HepG2 (cell line): ENCODE results near the gene TYMP. TPM values are rescaled to one million over a fixed set of nuclear protein-coding genes. Genes with fewer than 3 reads are reported as not detected.

Source experiments
- ATF1 ChIP-seq: IDR thresholded peaks from 2 replicates; pipeline ENCODE4 v1.6.1; 2016; ENCODE audit warnings: mild to moderate bottlenecking, control low read depth
- BRCA1 ChIP-seq: sonication (generic); formaldehyde crosslinking; IDR thresholded peaks from 2 replicates; pipeline ENCODE4 v1.4.0; 2020; ENCODE audit warnings: missing genetic modification reagents
- ERF ChIP-seq: IDR thresholded peaks from 2 replicates; pipeline ENCODE4 v1.6.1; 2018; ENCODE audit warnings: missing biosample characterization, missing genetic modification reagents
- GZF1 ChIP-seq: sonication (generic); formaldehyde crosslinking; IDR thresholded peaks from 2 replicates; pipeline ENCODE4 v1.5.1; 2020; ENCODE audit warnings: mild to moderate bottlenecking, missing genetic modification reagents
- HDAC2 ChIP-seq: sonication (generic); formaldehyde crosslinking; IDR thresholded peaks from 2 replicates; pipeline ENCODE4 v1.4.0; 2020; ENCODE audit warnings: missing genetic modification reagents
- HNRNPUL1 ChIP-seq: fragments of 200-400 bp; formaldehyde crosslinking; IDR thresholded peaks from 2 replicates; pipeline ENCODE4 v1.6.1; 2017; ENCODE audit warnings: low read depth, mild to moderate bottlenecking, low read length, moderate library complexity
- MATR3 ChIP-seq: sonication (generic); formaldehyde crosslinking; IDR thresholded peaks from 2 replicates; pipeline ENCODE4 v1.4.0; 2020; ENCODE audit warnings: missing genetic modification reagents
- POLR2G ChIP-seq: fragments of 200-400 bp; formaldehyde crosslinking; IDR thresholded peaks from 2 replicates; pipeline ENCODE4 v1.6.1; 2018; ENCODE audit warnings: mild to moderate bottlenecking, low read depth, low read length, moderate library complexity
- RAD21 ChIP-seq: fragments of 450-650 bp; formaldehyde crosslinking; IDR thresholded peaks from 2 replicates; pipeline ENCODE4 v1.5.0; 2020; ENCODE audit warnings: mild to moderate bottlenecking
- SP140L ChIP-seq: sonication (generic); formaldehyde crosslinking; IDR thresholded peaks from 2 replicates; pipeline ENCODE4 v1.4.0; 2020; ENCODE audit warnings: missing genetic modification reagents, borderline replicate concordance
- SP5 ChIP-seq: IDR thresholded peaks from 2 replicates; pipeline ENCODE4 v1.6.1; 2016; ENCODE audit warnings: low read depth, borderline replicate concordance
- SSRP1 ChIP-seq: IDR thresholded peaks from 2 replicates; pipeline ENCODE4 v1.6.1; 2016; ENCODE audit warnings: control low read depth
- ZMAT3 ChIP-seq: sonication (generic); formaldehyde crosslinking; conservative IDR thresholded peaks from 2 replicates; pipeline ENCODE4 v1.7.0; 2021; ENCODE audit warnings: missing genetic modification reagents
- ZNF20 ChIP-seq: sonication (generic); formaldehyde crosslinking; IDR thresholded peaks from 2 replicates; pipeline ENCODE4 v1.4.0; 2020; ENCODE audit warnings: mild to moderate bottlenecking, moderate library complexity, missing genetic modification reagents
- ZNF225 ChIP-seq: sonication (generic); formaldehyde crosslinking; IDR thresholded peaks from 2 replicates; pipeline ENCODE4 v1.4.0; 2020; ENCODE audit warnings: mild to moderate bottlenecking, missing genetic modification reagents
- ZNF24 ChIP-seq: fragments of 450-650 bp; IDR thresholded peaks from 2 replicates; pipeline ENCODE4 v1.6.1; 2017; ENCODE audit warnings: antibody characterized with exemption, mild to moderate bottlenecking
- ZNF296 ChIP-seq: sonication (generic); formaldehyde crosslinking; conservative IDR thresholded peaks from 2 replicates; pipeline ENCODE4 v1.5.0; 2020; ENCODE audit warnings: mild to moderate bottlenecking, missing genetic modification reagents
- ZNF44 ChIP-seq: sonication (generic); formaldehyde crosslinking; IDR thresholded peaks from 2 replicates; pipeline ENCODE4 v1.5.1; 2020; ENCODE audit warnings: mild to moderate bottlenecking, missing genetic modification reagents
- ZNF441 ChIP-seq: sonication (generic); formaldehyde crosslinking; IDR thresholded peaks from 2 replicates; pipeline ENCODE4 v1.7.0; 2021; ENCODE audit warnings: missing genetic modification reagents, borderline replicate concordance
- ZNF501 ChIP-seq: sonication (generic); formaldehyde crosslinking; IDR thresholded peaks from 2 replicates; pipeline ENCODE4 v1.5.1; 2020; ENCODE audit warnings: mild to moderate bottlenecking, moderate library complexity, missing genetic modification reagents
- ZNF850 ChIP-seq: sonication (generic); formaldehyde crosslinking; conservative IDR thresholded peaks from 2 replicates; pipeline ENCODE4 v1.9.0; 2021; ENCODE audit warnings: mild to moderate bottlenecking, missing genetic modification reagents
- ZNF891 ChIP-seq: sonication (generic); formaldehyde crosslinking; IDR thresholded peaks from 2 replicates; pipeline ENCODE4 v1.5.0; 2020; ENCODE audit warnings: mild to moderate bottlenecking, missing genetic modification reagents
- ZSCAN20 ChIP-seq: sonication (generic); formaldehyde crosslinking; IDR thresholded peaks from 2 replicates; pipeline ENCODE4 v1.4.0; 2020; ENCODE audit warnings: missing genetic modification reagents, mild to moderate bottlenecking, borderline replicate concordance
- ZSCAN22 ChIP-seq: sonication (generic); formaldehyde crosslinking; IDR thresholded peaks from 2 replicates; pipeline ENCODE4 v1.4.0; 2020; ENCODE audit warnings: mild to moderate bottlenecking, missing genetic modification reagents
- polyA plus RNA-seq, 8 experiments: library from polyadenylated mRNA; depleted of rRNA in 3 of 8; stranded (reverse) in 7 of 8; unstranded in 1 of 8; fragments of >200 nt; fragmentation: Illumina TruSeq in 4 of 8; extraction: Trizol in 4 of 8; gene quantifications; 2 replicates each; pipeline versions ENCODE4 v1.2.1 to v1.2.3, GENCODE V29; 2011 to 2016; ENCODE audit warnings: low read depth in 4 of 8, missing spikeins in 1 of 8, mixed read lengths in 1 of 8; ENCODE audit not compliant: insufficient read depth in 1 of 8
- total RNA-seq, 5 experiments: library from RNA; depleted of rRNA; stranded (reverse); fragments of >200 nt; fragmentation: Illumina TruSeq; extraction: Trizol; gene quantifications; 2 replicates each; pipeline ENCODE4 v1.2.3, GENCODE V29; 2016; ENCODE audit warnings: low read depth in 1 of 5
- TF ChIP-seq, protein P1 (sequence below): sonication (generic); formaldehyde crosslinking; IDR thresholded peaks from 2 replicates; pipeline ENCODE4 v1.5.1; 2020; ENCODE audit warnings: missing genetic modification reagents, mild to moderate bottlenecking, borderline replicate concordance
- TF ChIP-seq, protein P2 (sequence below): sonication (generic); formaldehyde crosslinking; IDR thresholded peaks from 2 replicates; pipeline ENCODE4 v1.4.0; 2020; ENCODE audit warnings: mild to moderate bottlenecking, missing genetic modification reagents
- TF ChIP-seq, protein P3 (sequence below): sonication (generic); formaldehyde crosslinking; IDR thresholded peaks from 2 replicates; pipeline ENCODE4 v1.8.0; 2022; ENCODE audit warnings: mild to moderate bottlenecking, missing genetic modification reagents, moderate library complexity

TYMP gene
- total and polyA plus RNA-seq, 2 of the 13 experiments (the other 11 are each of a cell fraction or from before 2014, with no cell fraction given) = 3.9 to 4.3 TPM

DNA sequence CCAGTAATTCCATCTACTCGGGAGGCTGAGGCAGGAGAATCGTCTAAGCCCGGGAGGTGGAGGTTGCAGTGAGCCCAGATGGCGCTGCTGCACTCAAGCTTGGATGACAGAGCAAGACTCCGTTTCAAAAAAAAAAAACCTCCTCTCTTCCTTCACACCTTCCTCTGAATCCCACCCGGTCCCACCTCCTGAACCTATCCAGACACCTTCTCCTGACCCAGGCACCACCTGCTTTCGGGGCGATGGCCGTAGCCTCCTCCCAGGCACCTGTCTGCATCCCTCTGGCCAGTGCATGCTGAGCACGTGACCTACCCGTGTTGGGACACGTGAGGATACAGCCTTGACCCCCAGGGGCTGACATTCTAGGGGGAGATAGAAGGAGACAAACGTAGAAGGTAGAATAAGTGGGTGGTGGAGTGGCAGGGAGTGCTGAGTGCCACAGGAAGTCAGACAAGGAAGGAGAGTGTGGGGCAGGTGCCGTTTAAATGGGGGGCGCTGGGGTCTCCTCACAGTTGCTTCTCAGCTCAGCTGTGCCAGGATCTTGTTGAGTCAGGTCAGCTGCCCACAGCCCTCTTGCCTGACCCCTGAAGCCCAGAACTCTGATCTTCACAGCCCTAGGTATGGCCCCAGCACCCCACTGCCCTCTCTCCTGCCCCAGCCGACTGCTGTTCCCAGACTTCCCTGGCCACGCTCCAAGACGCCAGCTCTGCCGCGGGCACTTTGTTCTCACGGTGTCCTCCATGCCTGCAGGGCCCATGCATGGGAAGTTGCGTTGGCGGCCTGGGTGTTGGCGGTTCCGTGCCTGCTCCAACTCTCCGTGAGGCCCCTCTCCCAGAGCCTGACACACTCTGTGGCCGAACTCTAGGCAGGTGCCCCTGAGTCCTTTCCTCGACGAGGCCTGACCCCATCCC is 44.3 kb downstream of the TYMP start (continued):
- peak; percentile 44; the same call in 1 of the 2 replicates for TF ChIP-seq ZNF501 (CRISPR knock-in tag)
- TF ChIP-seq ERF (CRISPR knock-in tag) = no peak; the same call in 1 of the 2 replicates
- no peak for TF ChIP-seq ZNF891 (CRISPR knock-in tag)
- TF ChIP-seq MATR3 (CRISPR knock-in tag) = no peak
- TF ChIP-seq, protein P1, sequence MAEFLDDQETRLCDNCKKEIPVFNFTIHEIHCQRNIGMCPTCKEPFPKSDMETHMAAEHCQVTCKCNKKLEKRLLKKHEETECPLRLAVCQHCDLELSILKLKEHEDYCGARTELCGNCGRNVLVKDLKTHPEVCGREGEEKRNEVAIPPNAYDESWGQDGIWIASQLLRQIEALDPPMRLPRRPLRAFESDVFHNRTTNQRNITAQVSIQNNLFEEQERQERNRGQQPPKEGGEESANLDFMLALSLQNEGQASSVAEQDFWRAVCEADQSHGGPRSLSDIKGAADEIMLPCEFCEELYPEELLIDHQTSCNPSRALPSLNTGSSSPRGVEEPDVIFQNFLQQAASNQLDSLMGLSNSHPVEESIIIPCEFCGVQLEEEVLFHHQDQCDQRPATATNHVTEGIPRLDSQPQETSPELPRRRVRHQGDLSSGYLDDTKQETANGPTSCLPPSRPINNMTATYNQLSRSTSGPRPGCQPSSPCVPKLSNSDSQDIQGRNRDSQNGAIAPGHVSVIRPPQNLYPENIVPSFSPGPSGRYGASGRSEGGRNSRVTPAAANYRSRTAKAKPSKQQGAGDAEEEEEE = no peak
- TF ChIP-seq ZNF24 = no peak
- TF ChIP-seq ZNF850 (CRISPR knock-in tag) = 0 out of 2 replicates have a peak, but pooled peaks have one; percentile 52
- no peak for TF ChIP-seq GZF1 (CRISPR knock-in tag)
- TF ChIP-seq, protein P2, sequence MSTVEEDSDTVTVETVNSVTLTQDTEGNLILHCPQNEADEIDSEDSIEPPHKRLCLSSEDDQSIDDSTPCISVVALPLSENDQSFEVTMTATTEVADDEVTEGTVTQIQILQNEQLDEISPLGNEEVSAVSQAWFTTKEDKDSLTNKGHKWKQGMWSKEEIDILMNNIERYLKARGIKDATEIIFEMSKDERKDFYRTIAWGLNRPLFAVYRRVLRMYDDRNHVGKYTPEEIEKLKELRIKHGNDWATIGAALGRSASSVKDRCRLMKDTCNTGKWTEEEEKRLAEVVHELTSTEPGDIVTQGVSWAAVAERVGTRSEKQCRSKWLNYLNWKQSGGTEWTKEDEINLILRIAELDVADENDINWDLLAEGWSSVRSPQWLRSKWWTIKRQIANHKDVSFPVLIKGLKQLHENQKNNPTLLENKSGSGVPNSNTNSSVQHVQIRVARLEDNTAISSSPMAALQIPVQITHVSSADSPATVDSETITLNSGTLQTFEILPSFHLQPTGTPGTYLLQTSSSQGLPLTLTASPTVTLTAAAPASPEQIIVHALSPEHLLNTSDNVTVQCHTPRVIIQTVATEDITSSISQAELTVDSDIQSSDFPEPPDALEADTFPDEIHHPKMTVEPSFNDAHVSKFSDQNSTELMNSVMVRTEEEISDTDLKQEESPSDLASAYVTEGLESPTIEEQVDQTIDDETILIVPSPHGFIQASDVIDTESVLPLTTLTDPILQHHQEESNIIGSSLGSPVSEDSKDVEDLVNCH (CRISPR knock-in tag) = no peak
- TF ChIP-seq, protein P3, sequence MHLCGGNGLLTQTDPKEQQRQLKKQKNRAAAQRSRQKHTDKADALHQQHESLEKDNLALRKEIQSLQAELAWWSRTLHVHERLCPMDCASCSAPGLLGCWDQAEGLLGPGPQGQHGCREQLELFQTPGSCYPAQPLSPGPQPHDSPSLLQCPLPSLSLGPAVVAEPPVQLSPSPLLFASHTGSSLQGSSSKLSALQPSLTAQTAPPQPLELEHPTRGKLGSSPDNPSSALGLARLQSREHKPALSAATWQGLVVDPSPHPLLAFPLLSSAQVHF = no peak
- peak; percentile 68 for TF ChIP-seq POLR2G
- TF ChIP-seq ZNF441 (CRISPR knock-in tag) = 0 out of 2 replicates have a peak, but pooled peaks have one; percentile 22
- peak; percentile 89 for TF ChIP-seq SSRP1 (CRISPR knock-in tag)
- no peak for TF ChIP-seq ZNF225 (CRISPR knock-in tag)
- no peak for TF ChIP-seq ZSCAN22 (CRISPR knock-in tag)
- peak; percentile 37; the same call in 1 of the 2 replicates for TF ChIP-seq HDAC2 (CRISPR knock-in tag)
- no peak for TF ChIP-seq ZNF44 (CRISPR knock-in tag)
- TF ChIP-seq SP5 = no peak; the same call in 1 of the 2 replicates
- no peak for TF ChIP-seq ATF1
- TF ChIP-seq HNRNPUL1 = no peak
- no peak for TF ChIP-seq SP140L (CRISPR knock-in tag)
- no peak for TF ChIP-seq ZSCAN20
- no peak for TF ChIP-seq RAD21 (CRISPR knock-in tag)
- TF ChIP-seq ZMAT3 (CRISPR knock-in tag) = 0 out of 2 replicates have a peak, but pooled peaks have one; percentile 24
- no peak for TF ChIP-seq BRCA1
- no peak for TF ChIP-seq ZNF296 (CRISPR knock-in tag)
- TF ChIP-seq ZNF20 (CRISPR knock-in tag) = no peak
